ENCODE measurements around the gene SLC20A1. TPM values are rescaled to one million over a fixed set of nuclear protein-coding genes. Genes with fewer than 3 reads are reported as not detected.

The SLC20A1 gene
- total and polyA plus RNA-seq, 2 experiments from 2014 or later, result 135 to 191 TPM

- Histone ChIP-seq H3K36me3 (ENCODE audit: low read depth) (no peaks in the 10 kb centered on the region), H3K9me2 (ENCODE audit: insufficient read depth) (no peaks in the 10 kb centered on the region), H3K79me2 (ENCODE audit: insufficient read depth) (no peaks in the 10 kb centered on the region), H3K4me2 (ENCODE audit: unreplicated experiment) (no peak overlapping the region), H3K27ac (no peak overlapping the region), H2AFZ (no peak overlapping the region), H3K27me3 (replicated peaks; ENCODE audit: insufficient read depth) (no peaks in the 10 kb centered on the region), H3K4me1 (ENCODE audit: insufficient read depth) (no peaks in the 10 kb centered on the region), H3K9ac (no peak overlapping the region), H4K20me1 (ENCODE audit: insufficient read depth) (no peaks in the 10 kb centered on the region), H3K9me3 (ENCODE audit: low read depth) (no peaks in the 10 kb centered on the region), H3F3A (ENCODE audit: insufficient read depth) (no peaks in the 10 kb centered on the region), H3K4me3 (no peak overlapping the region)
- in situ Hi-C loops (cut with MboI), result no loop called here
- DNase-seq, result no peak
- no peak for TF ChIP-seq EZH2phosphoT487 (IDR thresholded peaks at IDR 0.05; ENCODE audit: insufficient read depth, low read depth)
- no peak for TF ChIP-seq EZH2 (IDR thresholded peaks at IDR 0.05; ENCODE audit: insufficient read depth, poor library complexity, severe bottlenecking)
- 85 to 90% methylated on average over 3 of the region's 3 CpGs for WGBS, 2 experiments (ENCODE audit: low coverage in 1 of 2, low lambda C conversion rate in 2 of 2, missing lambda C conversion rate in 2 of 2)
These were observed 54.4 kb downstream of the SLC20A1 start for GRCh38 chr2:112699984-112700667.

GRCh38 chr2:112701052-112701451 is 55.3 kb downstream of the SLC20A1 start:
- WGBS, 2 experiments (ENCODE audit: low coverage in 1 of 2, low lambda C conversion rate in 2 of 2, missing lambda C conversion rate in 2 of 2), result 83 to 85% methylated on average over 8 of the region's 8 CpGs
- Histone ChIP-seq H3K4me2 (ENCODE audit: unreplicated experiment) (no peak overlapping the region), H3K9me3 (ENCODE audit: low read depth) (no peaks in the 10 kb centered on the region), H3K27me3 (replicated peaks; ENCODE audit: insufficient read depth) (no peaks in the 10 kb centered on the region), H2AFZ (no peak overlapping the region), H4K20me1 (ENCODE audit: insufficient read depth) (no peaks in the 10 kb centered on the region), H3K9ac (no peak overlapping the region), H3F3A (ENCODE audit: insufficient read depth) (no peaks in the 10 kb centered on the region), H3K4me3 (no peak overlapping the region), H3K27ac (no peak overlapping the region), H3K4me1 (ENCODE audit: insufficient read depth) (peaks cover 1% of the 10 kb centered on the region; the same call in 1 of the 2 replicates), H3K9me2 (ENCODE audit: insufficient read depth) (no peaks in the 10 kb centered on the region), H3K79me2 (ENCODE audit: insufficient read depth) (no peaks in the 10 kb centered on the region), H3K36me3 (ENCODE audit: low read depth) (no peaks in the 10 kb centered on the region)
- in situ Hi-C loops (cut with MboI), result no loop called here
- TF ChIP-seq EZH2phosphoT487 (IDR thresholded peaks at IDR 0.05; ENCODE audit: insufficient read depth, low read depth), result no peak
- TF ChIP-seq EZH2 (IDR thresholded peaks at IDR 0.05; ENCODE audit: insufficient read depth, poor library complexity, severe bottlenecking), result no peak
- DNase-seq, result no peak

- Histone ChIP-seq H3K27ac (no peak overlapping the region), H2AFZ (no peak overlapping the region), H3K9ac (no peak overlapping the region), H4K20me1 (ENCODE audit: insufficient read depth) (no peaks in the 10 kb centered on the region), H3K4me3 (no peak overlapping the region), H3K79me2 (ENCODE audit: insufficient read depth) (no peaks in the 10 kb centered on the region), H3K27me3 (replicated peaks; ENCODE audit: insufficient read depth) (no peaks in the 10 kb centered on the region), H3K9me3 (ENCODE audit: low read depth) (no peaks in the 10 kb centered on the region), H3K9me2 (ENCODE audit: insufficient read depth) (no peaks in the 10 kb centered on the region), H3K4me2 (ENCODE audit: unreplicated experiment) (no peak overlapping the region), H3F3A (ENCODE audit: insufficient read depth) (no peaks in the 10 kb centered on the region; the same call in 1 of the 2 replicates), H3K36me3 (ENCODE audit: low read depth) (no peaks in the 10 kb centered on the region), H3K4me1 (ENCODE audit: insufficient read depth) (peaks cover 8% of the 10 kb centered on the region)
- no peak for DNase-seq
- WGBS, 2 experiments (ENCODE audit: low coverage in 1 of 2, low lambda C conversion rate in 2 of 2, missing lambda C conversion rate in 2 of 2), result 68 to 73% methylated on average over 2 of the region's 2 CpGs
- in situ Hi-C loops (cut with MboI), result no loop called here
- no peak for TF ChIP-seq EZH2phosphoT487 (IDR thresholded peaks at IDR 0.05; ENCODE audit: insufficient read depth, low read depth)
- no peak for TF ChIP-seq EZH2 (IDR thresholded peaks at IDR 0.05; ENCODE audit: insufficient read depth, poor library complexity, severe bottlenecking)
These were observed 57.9 kb downstream of the SLC20A1 start for GRCh38 chr2:112703684-112704083.

GRCh38 chr2:112705575-112705974 is 59.8 kb downstream of the SLC20A1 start:
- Histone ChIP-seq H3K27ac (no peak overlapping the region), H3K27me3 (replicated peaks; ENCODE audit: insufficient read depth) (no peaks in the 10 kb centered on the region), H3K9me3 (ENCODE audit: low read depth) (no peaks in the 10 kb centered on the region), H3K36me3 (ENCODE audit: low read depth) (no peaks in the 10 kb centered on the region), H3K9ac (no peak overlapping the region), H3F3A (ENCODE audit: insufficient read depth) (no peaks in the 10 kb centered on the region; the same call in 1 of the 2 replicates), H3K4me1 (ENCODE audit: insufficient read depth) (peaks cover 8% of the 10 kb centered on the region), H3K4me3 (no peak overlapping the region), H3K9me2 (ENCODE audit: insufficient read depth) (no peaks in the 10 kb centered on the region), H2AFZ (no peak overlapping the region), H3K79me2 (ENCODE audit: insufficient read depth) (no peaks in the 10 kb centered on the region), H3K4me2 (ENCODE audit: unreplicated experiment) (no peak overlapping the region), H4K20me1 (ENCODE audit: insufficient read depth) (no peaks in the 10 kb centered on the region)
- WGBS, 2 experiments (ENCODE audit: low coverage in 1 of 2, low lambda C conversion rate in 2 of 2, missing lambda C conversion rate in 2 of 2), result 77 to 85% methylated on average over 4 of the region's 4 CpGs
- no peak for DNase-seq
- TF ChIP-seq EZH2 (IDR thresholded peaks at IDR 0.05; ENCODE audit: insufficient read depth, poor library complexity, severe bottlenecking) (no peak), EZH2phosphoT487 (IDR thresholded peaks at IDR 0.05; ENCODE audit: insufficient read depth, low read depth) (no peak)
- in situ Hi-C loops (cut with MboI), result no loop called here

Data from GM23248 (cell line).